ENCODE data around the gene ZNF236.

GRCh38 chr18:76791106-76791505, 31.3 kb upstream of the ZNF236 start:
- no peak for TF ChIP-seq CTCF (IDR thresholded peaks at IDR 0.05; ENCODE audit: insufficient read depth, low read length, poor library complexity, severe bottlenecking)
- TF ChIP-seq EZH2phosphoT487 (conservative IDR thresholded peaks at IDR 0.05; ENCODE audit: low read length): no peak

All from SU-DHL-6 (cell line).